ENCODE measurements around the gene PCLO.
"Not testable (repeated sequence)": the region's sequence is repeated elsewhere in the genome, so short reads cannot be mapped to it uniquely, and the experiment has no call there.

PCLO gene

GRCh38 chr7:83036130-83036529, 126.6 kb downstream of the PCLO start:
- DNase-seq = no peak

- DNase-seq = no peak
Observed at GRCh38 chr7:83032195-83032594, 130.5 kb downstream of the PCLO start.

GRCh38 chr7:83023817-83024665, 138.6 kb downstream of the PCLO start:
- not testable (repeated sequence) for DNase-seq

GRCh38 chr7:83021032-83021431, 141.7 kb downstream of the PCLO start:
- no peak for DNase-seq

GRCh38 chr7:83020161-83020560, 142.5 kb downstream of the PCLO start:
- DNase-seq = no peak

- no peak for DNase-seq
Observed at GRCh38 chr7:83015916-83016315, 146.8 kb downstream of the PCLO start.

GRCh38 chr7:83014546-83014945, 148.1 kb downstream of the PCLO start:
- DNase-seq = no peak

GRCh38 chr7:83011954-83012353, 150.7 kb downstream of the PCLO start:
- no peak for DNase-seq

- no peak for DNase-seq
Observed at GRCh38 chr7:83005410-83005809, 157.3 kb downstream of the PCLO start.

GRCh38 chr7:83001362-83002040, 161.2 kb downstream of the PCLO start:
- DNase-seq = no peak

- DNase-seq = no peak
Observed at GRCh38 chr7:82998436-82998835, 164.2 kb downstream of the PCLO start.

GRCh38 chr7:82985144-82985802, 177.4 kb downstream of the PCLO start:
- peak; percentile 22 for DNase-seq

GRCh38 chr7:82980130-82980788, 182.4 kb downstream of the PCLO start:
- no peak for DNase-seq

- DNase-seq = no peak
Observed at GRCh38 chr7:82975811-82976468, 186.7 kb downstream of the PCLO start.

GRCh38 chr7:82972135-82972534, 190.5 kb downstream of the PCLO start:
- DNase-seq = no peak

GRCh38 chr7:82965088-82966036, 197.3 kb downstream of the PCLO start:
- DNase-seq = no peak

GRCh38 chr7:82964150-82964882, 198.4 kb downstream of the PCLO start:
- no peak for DNase-seq

GRCh38 chr7:82961240-82961639, 201.4 kb downstream of the PCLO start:
- no peak for DNase-seq

GRCh38 chr7:82959528-82959927, 203.2 kb downstream of the PCLO start:
- DNase-seq = no peak

- DNase-seq = no peak
Observed at GRCh38 chr7:82957521-82957920, 205.2 kb downstream of the PCLO start.
